Hematopoietic multipotent progenitor cell treated with erythropoietin and hydrocortisone succinate and interleukin-3 and kit ligand, for 8 days (in vitro differentiated cells): ENCODE results near the gene PSMG4.
"Not testable (repeated sequence)": the region's sequence is repeated elsewhere in the genome, so short reads cannot be mapped to it uniquely, and the experiment has no call there.

Experiments used
- DNase-seq: peaks from one replicate; pipeline ENCODE4 v3.0.0-alpha.2; 2015

PSMG4 gene

GRCh38 chr6:3230900-3231246, 27.9 kb upstream of the PSMG4 start:
- no peak for DNase-seq

DNA sequence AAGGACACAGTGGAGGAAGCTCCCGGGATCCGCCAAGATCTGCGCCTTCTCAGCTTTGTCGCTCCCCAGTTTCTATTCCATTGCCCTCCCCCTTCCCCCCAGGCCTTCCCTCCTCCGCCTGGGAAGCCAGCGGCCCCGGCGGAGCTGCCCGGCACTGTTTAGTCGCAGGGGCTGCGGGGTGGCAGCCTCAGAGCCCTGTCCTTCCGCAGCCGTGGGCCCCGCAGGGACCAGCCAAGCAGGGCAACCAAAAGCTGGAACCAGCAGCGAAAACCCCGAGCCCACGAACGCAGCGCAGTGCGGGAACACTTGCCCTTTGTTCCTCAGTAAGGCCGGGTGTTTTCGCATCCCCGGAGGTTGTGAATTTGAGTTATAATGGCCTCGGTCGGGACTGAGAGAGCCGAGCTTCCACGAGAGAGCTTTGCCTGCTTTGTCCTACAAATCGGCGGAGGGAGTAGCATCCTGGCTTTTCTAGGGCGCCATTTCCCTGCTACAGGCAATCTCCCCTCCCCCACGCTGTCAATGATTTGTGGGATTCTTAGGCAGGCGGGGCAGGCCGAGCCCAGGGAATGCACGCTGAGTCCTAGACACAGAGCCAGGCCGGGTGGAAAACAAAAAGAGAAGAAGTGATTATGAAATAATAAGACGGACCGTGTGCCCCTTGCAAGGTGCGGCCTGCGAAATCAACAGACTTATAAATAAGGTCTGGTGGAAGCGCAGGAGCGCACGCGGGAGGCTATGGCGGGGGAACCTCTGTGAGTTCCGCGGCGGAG, 27.3 kb upstream of the PSMG4 start:
- DNase-seq, result no peak

GRCh38 chr6:3232017-3232945, 26.5 kb upstream of the PSMG4 start:
- DNase-seq, result no peak

GRCh38 chr6:3233321-3233720, 25.4 kb upstream of the PSMG4 start:
- DNase-seq, result no peak

DNA sequence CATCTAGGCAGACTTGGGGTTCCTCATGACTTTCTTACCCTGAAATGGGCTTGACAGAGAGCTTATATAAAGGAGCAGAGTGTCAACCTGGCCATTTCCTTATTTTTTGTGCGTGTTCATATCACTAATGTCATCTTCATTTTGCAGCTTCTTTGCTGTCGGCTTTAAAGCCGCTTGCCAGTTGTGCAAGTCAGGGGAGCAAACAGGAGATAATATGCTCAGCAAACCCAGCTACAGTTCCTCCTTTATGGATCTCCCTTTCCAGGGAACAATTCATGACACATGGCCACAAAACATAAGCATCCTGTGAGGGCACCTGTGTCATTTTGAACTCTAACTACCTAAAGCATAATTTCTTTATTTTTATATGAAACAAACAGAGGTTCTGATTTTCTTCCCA, 24.8 kb upstream of the PSMG4 start:
- no peak for DNase-seq

- DNase-seq, result no peak
Measured at GRCh38 chr6:3235486-3235885, 23.3 kb upstream of the PSMG4 start.

GRCh38 chr6:3236005-3236404, 22.7 kb upstream of the PSMG4 start:
- DNase-seq, result no peak

DNA sequence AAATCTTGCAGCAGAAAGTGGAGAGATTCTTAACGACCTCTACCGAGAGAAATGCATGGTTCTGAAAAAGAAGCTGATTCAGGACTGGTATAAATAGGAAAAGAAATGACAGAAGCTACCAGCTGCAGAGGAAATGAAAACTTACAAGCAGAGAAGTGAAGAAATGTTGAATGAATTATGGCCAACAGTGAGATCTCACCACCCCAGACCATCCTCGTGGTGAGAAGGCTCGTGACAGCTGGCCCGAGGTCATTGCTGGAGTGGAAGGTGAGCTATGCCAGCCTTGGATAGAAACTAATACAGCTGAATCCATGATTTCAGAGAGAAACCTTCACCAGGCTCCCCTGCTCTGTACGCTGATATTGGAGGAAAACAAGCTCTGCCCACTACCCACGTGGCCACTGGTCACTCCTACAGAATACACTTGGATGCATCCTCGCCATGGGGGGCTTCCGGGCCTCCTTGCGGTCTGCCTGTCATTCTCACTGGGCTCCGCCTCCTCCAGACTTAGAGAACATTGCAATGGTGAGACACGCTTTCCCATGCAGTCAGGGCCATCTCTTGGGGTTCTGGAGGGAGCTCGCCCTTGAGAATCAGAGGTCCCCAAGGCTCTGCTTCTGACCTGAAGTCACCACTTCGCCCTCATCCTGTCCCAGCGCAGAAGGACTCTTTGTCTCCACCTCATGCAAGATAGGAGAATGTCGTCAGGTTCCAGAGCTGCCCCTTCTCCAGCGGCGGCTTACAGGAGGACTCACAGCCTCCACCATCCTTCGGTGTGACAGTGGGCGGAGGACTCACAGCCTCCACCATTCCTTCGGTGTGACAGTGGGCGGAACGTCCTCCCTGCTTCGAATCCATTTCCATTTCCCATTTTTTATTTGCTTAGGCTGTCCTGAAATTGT, 20.7 kb upstream of the PSMG4 start:
- no peak for DNase-seq

GRCh38 chr6:3239110-3239830, 19.5 kb upstream of the PSMG4 start:
- DNase-seq, result no peak

DNA sequence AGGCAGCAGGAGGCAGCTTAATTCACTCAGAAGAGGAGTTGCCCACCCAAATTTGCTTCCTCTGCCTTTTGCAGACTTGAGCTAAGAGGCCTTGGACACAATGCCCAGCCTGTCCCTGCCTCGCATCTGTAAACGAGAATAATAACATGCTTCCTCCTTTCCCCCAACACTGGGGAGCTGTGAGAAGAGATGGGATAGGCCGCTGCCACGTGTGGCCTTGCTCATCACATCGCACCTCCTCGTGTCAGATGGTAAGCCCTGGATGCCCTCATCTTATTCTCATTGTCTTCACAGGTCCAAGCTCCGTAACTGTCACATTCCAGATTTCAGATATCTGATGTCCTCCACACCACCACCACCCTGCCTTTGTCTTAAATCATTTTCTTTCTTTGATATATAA, 18.2 kb upstream of the PSMG4 start:
- DNase-seq, result no peak

GRCh38 chr6:3241745-3242144, 17.0 kb upstream of the PSMG4 start:
- not testable (repeated sequence) for DNase-seq

- DNase-seq, result no peak
Measured at GRCh38 chr6:3242768-3243167, 16.0 kb upstream of the PSMG4 start.

- no peak for DNase-seq
Measured at GRCh38 chr6:3244003-3244831, 14.5 kb upstream of the PSMG4 start.

DNA sequence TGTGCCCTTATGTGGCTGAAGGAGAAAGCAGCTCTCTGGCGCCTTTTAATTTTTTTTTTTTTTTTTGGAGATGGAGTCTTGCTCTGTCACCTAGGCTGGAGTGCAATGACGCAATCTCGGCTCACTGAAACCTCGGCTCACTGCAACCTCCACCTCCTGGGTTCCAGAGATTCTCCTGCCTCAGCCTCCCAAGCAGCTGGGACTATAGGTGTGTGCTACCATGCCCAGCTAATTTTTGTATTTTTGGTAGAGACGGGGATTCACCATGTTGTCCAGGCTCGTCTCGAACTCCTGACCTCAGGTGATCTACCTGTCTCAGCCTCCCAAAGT, 13.9 kb upstream of the PSMG4 start:
- DNase-seq, result not testable (repeated sequence)

- DNase-seq, result no peak
Measured at GRCh38 chr6:3245216-3245615, 13.5 kb upstream of the PSMG4 start.

- no peak for DNase-seq
Measured at GRCh38 chr6:3247255-3248146, 11.2 kb upstream of the PSMG4 start.

GRCh38 chr6:3249821-3250220, 8.9 kb upstream of the PSMG4 start:
- no peak for DNase-seq

- no peak for DNase-seq
Measured at GRCh38 chr6:3250231-3250675, 8.5 kb upstream of the PSMG4 start.

DNA sequence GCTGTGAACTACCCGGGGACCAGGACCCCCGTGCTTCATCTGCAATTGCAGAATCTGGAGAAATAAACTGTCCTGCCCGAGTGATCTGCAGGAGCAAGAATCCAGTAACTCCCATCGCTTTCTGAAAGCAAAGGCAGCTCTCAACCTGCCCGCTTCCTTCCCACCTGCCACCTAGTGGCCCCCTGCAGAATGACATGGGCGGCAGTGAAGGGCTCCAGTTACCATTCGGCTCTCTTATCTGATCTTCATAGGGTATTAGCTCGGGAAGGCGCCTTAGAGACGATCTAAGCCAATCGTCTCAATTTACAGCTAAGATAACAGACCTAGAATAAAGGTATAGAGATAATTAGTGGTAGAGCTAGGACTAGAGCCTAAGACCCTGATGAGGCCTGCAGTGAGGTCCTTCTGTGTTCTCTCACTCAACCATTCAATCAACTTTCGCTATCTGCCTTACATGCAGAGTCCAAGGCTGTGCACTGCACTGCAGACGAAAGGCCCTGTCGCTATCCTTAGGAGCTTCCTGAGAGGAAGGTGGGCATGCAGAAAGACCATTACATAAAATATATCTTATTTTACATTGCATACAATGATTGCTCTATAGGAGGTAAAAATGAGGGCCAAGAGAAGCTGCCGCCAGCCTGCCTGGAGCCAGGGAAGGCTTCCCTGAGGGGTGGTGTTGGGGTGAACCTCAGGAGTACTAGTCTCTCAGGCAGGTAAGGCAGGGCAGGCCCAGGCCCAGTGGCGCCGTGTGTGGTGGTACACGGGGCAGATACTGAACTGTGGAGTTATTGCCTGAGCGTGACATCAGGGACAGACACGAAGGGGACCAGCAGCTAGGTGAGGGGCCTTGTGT, 7.1 kb upstream of the PSMG4 start:
- peak; percentile 92 for DNase-seq

- DNase-seq, result peak; percentile 25
Measured at GRCh38 chr6:3252369-3252768, 6.4 kb upstream of the PSMG4 start.
